HepG2 (cell line): ENCODE measurements around the gene PNKP. TPM values are rescaled to one million over a fixed set of nuclear protein-coding genes. Genes with fewer than 3 reads are reported as not detected.

Experiments used
- ATAC-seq: fragments of 200-7000 bp; cut with Tn5 transposase; 3 replicates; pipeline ENCODE4 v1.9.1; 2020; ENCODE audit warnings: mild to moderate bottlenecking, moderate library complexity
- BruUV-seq: library from RNA; stranded (reverse); fragments of 400-500 nt; replicated peaks from 2 replicates; lab custom pipeline; 2021; lab: Mats Ljungman, UMichigan
- CTCF ChIA-PET: fragments of 300-600 bp; formaldehyde crosslinking; extraction: SDS; loops from one replicate; lab custom pipeline; 2021; ENCODE audit warnings: low total read pairs, inconsistent platforms, low intra/inter-chr PET ratio; lab: Yijun Ruan, JAX
- POLR2A ChIA-PET: fragments of 350-600 bp; sonication (Branson Sonifier 250); formaldehyde crosslinking; loops from one replicate; lab custom pipeline; 2020; ENCODE audit warnings: antibody characterized with exemption, inconsistent platforms; lab: Yijun Ruan, JAX
- DNase-seq: peaks from one replicate; pipeline ENCODE4 v3.0.0-alpha.2; 2015; ENCODE audit warnings: low spot score
- FAIRE-seq: peaks from 3 replicates; lab custom pipeline; 2011; peaks lifted over from hg19 to GRCh38; lab: Jason Lieb, UNC
- H2AFZ ChIP-seq: one replicate; pipeline ENCODE4 v1.6.1; 2011; ENCODE audit warnings: low read length, inconsistent platforms
- H3K27ac ChIP-seq: fragments of 300-600 bp; 3 replicates; pipeline ENCODE4 v1.8.0; 2011; ENCODE audit warnings: mixed run types, mild to moderate bottlenecking, mixed read lengths, low read length, inconsistent platforms; ENCODE audit not compliant: insufficient read depth; ENCODE audit errors: extremely low read length
- H3K27me3 ChIP-seq, 2 experiments: fragments of 200-600 bp in 1 of 2; 2 replicates in 1 of 2; 3 replicates in 1 of 2; pipeline versions ENCODE4 v1.6.0 to v1.8.0; 2011; ENCODE audit warnings: low read length in 2 of 2, mild to moderate bottlenecking in 2 of 2, moderate library complexity in 2 of 2, inconsistent platforms in 1 of 2; ENCODE audit not compliant: insufficient read depth in 2 of 2, control insufficient read depth in 1 of 2
- H3K36me3 ChIP-seq, 2 experiments: fragments of 200-600 bp in 1 of 2; replicated peaks in 1 of 2; 2 replicates in 1 of 2; 3 replicates in 1 of 2; pipeline versions ENCODE4 v1.5.1 to v1.8.0; 2011; ENCODE audit warnings: low read length in 2 of 2, inconsistent platforms in 1 of 2; ENCODE audit not compliant: insufficient read depth in 2 of 2, control insufficient read depth in 1 of 2
- H3K4me1 ChIP-seq: 2 replicates; pipeline ENCODE4 v1.5.1; 2012; ENCODE audit warnings: low read length, inconsistent platforms; ENCODE audit not compliant: insufficient read depth
- H3K4me2 ChIP-seq: 2 replicates; pipeline ENCODE4 v1.6.0; 2011; ENCODE audit warnings: low read depth, low read length, inconsistent platforms
- H3K4me3 ChIP-seq, 3 experiments: fragments of 200-600 bp in 1 of 3; sonication (generic), shearing (Covaris generic) in 1 of 3; replicated peaks in 1 of 3; 2 replicates each; pipeline ENCODE4 v1.5.1; 2011 to 2016; ENCODE audit warnings: low read length in 3 of 3, inconsistent platforms in 2 of 3, low read depth in 2 of 3, mild to moderate bottlenecking in 2 of 3, control low read depth in 1 of 3, mixed read lengths in 1 of 3; ENCODE audit not compliant: insufficient read depth in 1 of 3
- H3K79me2 ChIP-seq: one replicate; pipeline ENCODE4 v1.6.1; 2011; ENCODE audit warnings: low read length, inconsistent platforms; ENCODE audit not compliant: insufficient read depth
- H3K9ac ChIP-seq: 2 replicates; pipeline ENCODE4 v1.6.0; 2011; ENCODE audit warnings: mild to moderate bottlenecking, low read depth, low read length, inconsistent platforms; ENCODE audit not compliant: insufficient read depth
- H3K9me3 ChIP-seq: 2 replicates; pipeline ENCODE4 v1.5.1; 2012; ENCODE audit warnings: mild to moderate bottlenecking, low read length
- H4K20me1 ChIP-seq: 2 replicates; pipeline ENCODE4 v1.6.0; 2011; ENCODE audit warnings: inconsistent platforms, mild to moderate bottlenecking, low read length, moderate library complexity; ENCODE audit not compliant: insufficient read depth
- AGO1 ChIP-seq: fragments of 200-400 bp; formaldehyde crosslinking; IDR thresholded peaks from 2 replicates; pipeline ENCODE4 v1.6.1; 2017; ENCODE audit warnings: mild to moderate bottlenecking, low read depth, low read length, moderate library complexity; ENCODE audit not compliant: poor library complexity, severe bottlenecking
- AGO2 ChIP-seq: fragments of 200-400 bp; formaldehyde crosslinking; optimal IDR thresholded peaks from 2 replicates; pipeline ENCODE3; 2017; ENCODE audit warnings: mild to moderate bottlenecking, low read depth, low read length, moderate library complexity
- EEA1 ChIP-seq: sonication (generic); formaldehyde crosslinking; IDR thresholded peaks from 2 replicates; pipeline ENCODE4 v1.5.1; 2020; ENCODE audit warnings: mild to moderate bottlenecking, missing genetic modification reagents, borderline replicate concordance
- HOXA7 ChIP-seq: sonication (generic); formaldehyde crosslinking; IDR thresholded peaks from 2 replicates; pipeline ENCODE4 v1.8.1; 2022; ENCODE audit warnings: mild to moderate bottlenecking, missing genetic modification reagents, moderate library complexity
- NPAS2 ChIP-seq: sonication (generic); formaldehyde crosslinking; IDR thresholded peaks from 2 replicates; pipeline ENCODE4 v1.8.0; 2022; ENCODE audit warnings: mild to moderate bottlenecking, missing genetic modification reagents, borderline replicate concordance
- RBFOX2 ChIP-seq: fragments of 200-400 bp; formaldehyde crosslinking; IDR thresholded peaks from 2 replicates; pipeline ENCODE4 v1.6.1; 2017; ENCODE audit warnings: low read depth, mild to moderate bottlenecking, low read length
- SOX13 ChIP-seq, 3 experiments: fragments of 450-650 bp in 1 of 3; sonication (generic) in 1 of 3; formaldehyde crosslinking in 1 of 3; IDR thresholded peaks in 2 of 3; conservative IDR thresholded peaks in 1 of 3; 2 replicates each; pipeline versions ENCODE4 v1.5.0 to v1.6.1; 2016 to 2020; ENCODE audit warnings: antibody characterized with exemption in 1 of 3, mild to moderate bottlenecking in 1 of 3, missing compliant biosample characterization in 1 of 3, missing genetic modification reagents in 1 of 3, moderate library complexity in 1 of 3
- ZNF44 ChIP-seq: sonication (generic); formaldehyde crosslinking; IDR thresholded peaks from 2 replicates; pipeline ENCODE4 v1.5.1; 2020; ENCODE audit warnings: mild to moderate bottlenecking, missing genetic modification reagents
- ZNF768 ChIP-seq: sonication (generic); formaldehyde crosslinking; IDR thresholded peaks from 2 replicates; pipeline ENCODE4 v1.4.0; 2020; ENCODE audit warnings: missing genetic modification reagents
- ZNF772 ChIP-seq: sonication (generic); formaldehyde crosslinking; IDR thresholded peaks from 2 replicates; pipeline ENCODE4 v1.5.0; 2020; ENCODE audit warnings: mild to moderate bottlenecking, missing genetic modification reagents
- ZSCAN9 ChIP-seq: IDR thresholded peaks from 2 replicates; pipeline ENCODE4 v1.6.1; 2016; ENCODE audit warnings: borderline replicate concordance
- WGBS: methylation state at CpG from one replicate; pipeline ENCODE4 v1.1.6; 2017; ENCODE audit warnings: low lambda C conversion rate; 5-methylcytosine and 5-hydroxymethylcytosine counted together
- in situ Hi-C: cut with HindIII; loops from 2 replicates; pipeline ENCODE4 v1.10.0; 2017; ENCODE audit warnings: low pct_unique_long_range_greater_than_20kb; ENCODE audit not compliant: extremely low pct_ligation_motif_present
- intact Hi-C: fragments of 100-400 bp; cut with micrococcal nuclease; formaldehyde crosslinking; loops from one replicate; pipeline ENCODE4 v1.10.0; 2022; ENCODE audit not compliant: unreplicated experiment
- polyA plus RNA-seq, 8 experiments: library from polyadenylated mRNA; depleted of rRNA in 3 of 8; stranded (reverse) in 7 of 8; unstranded in 1 of 8; fragments of >200 nt; fragmentation: Illumina TruSeq in 4 of 8; extraction: Trizol in 4 of 8; gene quantifications; 2 replicates each; pipeline versions ENCODE4 v1.2.1 to v1.2.3, GENCODE V29; 2011 to 2016; ENCODE audit warnings: low read depth in 4 of 8, missing spikeins in 1 of 8, mixed read lengths in 1 of 8; ENCODE audit not compliant: insufficient read depth in 1 of 8
- total RNA-seq, 5 experiments: library from RNA; depleted of rRNA; stranded (reverse); fragments of >200 nt; fragmentation: Illumina TruSeq; extraction: Trizol; gene quantifications; 2 replicates each; pipeline ENCODE4 v1.2.3, GENCODE V29; 2016; ENCODE audit warnings: low read depth in 1 of 5
- TF ChIP-seq, protein P1 (sequence below): sonication (generic); formaldehyde crosslinking; IDR thresholded peaks from 2 replicates; pipeline ENCODE4 v1.9.0; 2021; ENCODE audit warnings: missing genetic modification reagents, mild to moderate bottlenecking, borderline replicate concordance
- TF ChIP-seq, protein P2 (sequence below): sonication (generic); formaldehyde crosslinking; IDR thresholded peaks from 2 replicates; pipeline ENCODE4; 2020; ENCODE audit warnings: missing genetic modification reagents, mild to moderate bottlenecking, borderline replicate concordance

Gene PNKP
- total and polyA plus RNA-seq, 2 of the 13 experiments (the other 11 are each of a cell fraction or from before 2014, with no cell fraction given): 12.7 to 27.1 TPM

DNA sequence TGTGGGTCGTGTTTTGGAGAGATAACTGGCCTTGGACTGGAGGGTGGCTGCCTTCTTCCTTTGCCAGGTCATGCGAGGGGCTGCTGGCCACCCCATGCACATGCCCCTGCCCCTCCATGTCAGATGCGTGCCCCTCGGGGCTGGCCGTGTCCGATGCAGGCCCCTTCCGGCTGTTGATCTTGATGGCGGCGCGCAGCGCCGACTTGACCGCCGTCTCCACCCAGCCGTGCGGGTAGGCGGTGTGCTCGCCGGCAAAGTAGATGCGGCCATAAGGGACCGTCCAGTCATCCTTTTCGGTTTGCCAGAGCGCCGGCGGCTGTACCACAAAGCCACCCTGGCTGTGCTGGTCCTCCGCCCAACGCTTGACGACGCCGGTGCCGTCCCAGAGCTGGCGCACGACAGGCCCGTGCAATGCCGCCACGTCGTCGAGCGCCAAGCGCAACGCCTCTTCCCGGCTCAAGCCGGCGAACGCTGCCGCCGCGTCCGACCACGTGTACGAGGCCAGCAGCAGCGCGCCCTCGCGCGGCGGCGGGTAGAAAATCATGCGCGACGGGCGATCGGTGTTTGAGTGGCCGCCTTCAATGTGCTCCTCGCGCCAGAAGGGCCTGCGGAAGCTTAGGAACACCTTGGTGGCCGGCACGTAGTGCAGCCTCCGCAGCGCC, 22.4 kb upstream of the PNKP start:
- Histone ChIP-seq H3K4me3 (no peak overlapping the region), H3K79me2 (no peaks in the 10 kb centered on the region), H3K9ac (no peak overlapping the region), H3K27me3 (peaks cover 0 to 4% of the 10 kb centered on the region in 2 experiments; a peak in 2 of 5 replicates), H3K4me2 (no peak overlapping the region), H3K27ac (no peak overlapping the region), H4K20me1 (no peaks in the 10 kb centered on the region), H3K36me3 (peaks cover 0 to 1% of the 10 kb centered on the region in 2 experiments; a peak in 3 of 5 replicates), H3K4me1 (no peaks in the 10 kb centered on the region), H3K9me3 (no peaks in the 10 kb centered on the region), H2AFZ (no peak overlapping the region)
- FAIRE-seq (no peak), ATAC-seq (no peak), DNase-seq (no peak)
- intact Hi-C loops (no loop called here), in situ Hi-C loops (no loop called here)
- 96% methylated on average over 62 of the region's 71 CpGs for WGBS
- BruUV-seq: no TSS peak
- CTCF ChIA-PET: no interaction called here
- TF ChIP-seq SOX13 (IDR thresholded peaks at IDR 0.05) (no peak), SOX13 (CRISPR knock-in tag; conservative IDR thresholded peaks at IDR 0.05 in 1 of 2, IDR thresholded peaks at IDR 0.05 in 1 of 2) (no peak), EEA1 (CRISPR knock-in tag) (no peak), ZNF772 (CRISPR knock-in tag) (no peak), HOXA7 (CRISPR knock-in tag) (no peak), RBFOX2 (peak; percentile 44), ZSCAN9 (no peak), AGO1 (peak; percentile 25), NPAS2 (CRISPR knock-in tag) (no peak), ZNF768 (CRISPR knock-in tag) (0 out of 2 replicates have a peak, but pooled peaks have one; percentile 4), AGO2 (peak; percentile 79), ZNF44 (no peak)
- TF ChIP-seq, protein P1, sequence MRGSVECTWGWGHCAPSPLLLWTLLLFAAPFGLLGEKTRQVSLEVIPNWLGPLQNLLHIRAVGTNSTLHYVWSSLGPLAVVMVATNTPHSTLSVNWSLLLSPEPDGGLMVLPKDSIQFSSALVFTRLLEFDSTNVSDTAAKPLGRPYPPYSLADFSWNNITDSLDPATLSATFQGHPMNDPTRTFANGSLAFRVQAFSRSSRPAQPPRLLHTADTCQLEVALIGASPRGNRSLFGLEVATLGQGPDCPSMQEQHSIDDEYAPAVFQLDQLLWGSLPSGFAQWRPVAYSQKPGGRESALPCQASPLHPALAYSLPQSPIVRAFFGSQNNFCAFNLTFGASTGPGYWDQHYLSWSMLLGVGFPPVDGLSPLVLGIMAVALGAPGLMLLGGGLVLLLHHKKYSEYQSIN (CRISPR knock-in tag): no peak
- TF ChIP-seq, protein P2, sequence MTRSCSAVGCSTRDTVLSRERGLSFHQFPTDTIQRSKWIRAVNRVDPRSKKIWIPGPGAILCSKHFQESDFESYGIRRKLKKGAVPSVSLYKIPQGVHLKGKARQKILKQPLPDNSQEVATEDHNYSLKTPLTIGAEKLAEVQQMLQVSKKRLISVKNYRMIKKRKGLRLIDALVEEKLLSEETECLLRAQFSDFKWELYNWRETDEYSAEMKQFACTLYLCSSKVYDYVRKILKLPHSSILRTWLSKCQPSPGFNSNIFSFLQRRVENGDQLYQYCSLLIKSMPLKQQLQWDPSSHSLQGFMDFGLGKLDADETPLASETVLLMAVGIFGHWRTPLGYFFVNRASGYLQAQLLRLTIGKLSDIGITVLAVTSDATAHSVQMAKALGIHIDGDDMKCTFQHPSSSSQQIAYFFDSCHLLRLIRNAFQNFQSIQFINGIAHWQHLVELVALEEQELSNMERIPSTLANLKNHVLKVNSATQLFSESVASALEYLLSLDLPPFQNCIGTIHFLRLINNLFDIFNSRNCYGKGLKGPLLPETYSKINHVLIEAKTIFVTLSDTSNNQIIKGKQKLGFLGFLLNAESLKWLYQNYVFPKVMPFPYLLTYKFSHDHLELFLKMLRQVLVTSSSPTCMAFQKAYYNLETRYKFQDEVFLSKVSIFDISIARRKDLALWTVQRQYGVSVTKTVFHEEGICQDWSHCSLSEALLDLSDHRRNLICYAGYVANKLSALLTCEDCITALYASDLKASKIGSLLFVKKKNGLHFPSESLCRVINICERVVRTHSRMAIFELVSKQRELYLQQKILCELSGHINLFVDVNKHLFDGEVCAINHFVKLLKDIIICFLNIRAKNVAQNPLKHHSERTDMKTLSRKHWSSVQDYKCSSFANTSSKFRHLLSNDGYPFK (CRISPR knock-in tag): no peak
- POLR2A ChIA-PET: no interaction called here
